Measurements from ENCODE around the gene OTUB1.

OTUB1 gene

DNA sequence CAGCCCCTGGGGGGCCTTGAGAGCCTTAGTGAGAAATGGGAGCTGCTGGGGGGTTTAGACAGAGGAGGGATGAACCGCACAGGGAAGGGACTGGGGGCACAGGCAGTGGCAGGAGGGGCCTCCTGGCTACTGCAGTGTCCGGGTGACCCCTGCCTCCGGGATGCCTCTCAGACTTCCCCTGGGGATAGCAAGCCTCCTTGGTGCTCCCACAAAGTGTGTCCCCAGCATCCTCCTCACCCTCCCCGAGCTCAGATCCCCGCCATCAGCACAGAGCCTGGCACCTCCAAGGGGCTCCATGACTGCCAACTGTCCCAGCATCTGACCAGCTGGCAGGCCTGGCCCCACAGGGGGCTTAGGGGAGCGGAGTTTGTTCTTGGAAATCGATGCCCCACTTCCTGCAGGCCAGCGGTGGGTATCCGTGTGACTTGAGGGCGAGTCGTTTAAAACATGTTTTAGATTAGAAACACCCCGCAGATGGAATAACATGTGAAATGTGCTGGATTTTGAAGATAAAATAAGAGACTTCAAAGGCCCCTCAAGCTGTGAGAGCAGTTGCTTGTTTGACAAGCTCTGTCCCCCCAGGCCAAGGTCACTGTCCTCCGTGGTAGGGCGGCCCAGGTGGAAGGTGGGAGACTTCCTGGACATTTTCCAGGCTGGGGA is 36.0 kb downstream of the OTUB1 start:
- DNase-seq (ENCODE audit: low read depth in 2 of 2): no peak

DNA sequence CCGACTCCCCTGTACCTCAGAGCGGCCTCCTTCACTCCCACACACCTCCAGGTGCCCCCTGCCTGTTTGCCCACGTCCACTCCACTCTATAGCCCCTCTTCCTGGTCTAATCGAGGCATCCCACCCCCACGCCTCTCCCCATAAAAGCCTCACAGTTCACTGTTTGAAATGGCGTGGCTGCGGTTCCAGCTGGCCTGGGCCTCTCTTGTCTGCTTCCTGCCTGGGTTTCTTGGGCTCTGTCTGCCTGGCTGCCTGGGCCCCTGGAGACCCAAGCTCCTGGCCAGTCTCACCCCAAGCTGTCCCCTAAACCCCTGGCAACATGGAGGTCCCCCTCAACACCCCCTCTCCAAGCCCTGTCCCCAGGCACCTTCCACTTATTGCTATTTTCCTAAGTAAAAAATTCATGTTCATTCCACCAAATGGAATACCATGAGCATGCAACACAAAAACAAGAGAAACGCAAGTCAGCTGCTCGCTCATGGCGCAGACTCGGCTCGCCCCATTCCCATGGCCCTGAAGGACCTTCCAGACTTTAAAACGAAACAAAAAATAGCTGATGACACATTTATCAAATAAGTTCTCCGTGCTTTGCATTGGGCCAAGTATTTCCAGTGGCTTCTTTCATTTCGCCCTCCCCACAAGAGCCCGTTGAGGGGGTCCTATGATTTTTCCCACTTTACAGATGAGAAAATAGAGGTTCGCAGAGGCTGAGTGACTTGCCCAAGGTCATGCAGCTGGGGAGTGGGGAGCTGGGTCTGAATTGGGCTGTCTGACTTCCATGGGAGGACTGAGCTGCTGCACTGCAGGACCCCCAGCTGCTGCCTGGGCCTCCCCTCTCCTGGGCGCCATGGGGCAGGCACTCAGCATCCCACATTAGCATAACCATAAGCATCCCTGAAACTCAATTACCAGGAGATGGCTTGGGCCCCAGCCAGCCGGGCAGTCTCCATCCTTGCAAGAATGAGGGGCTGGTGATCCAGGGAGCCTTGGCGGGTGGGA is 37.8 kb downstream of the OTUB1 start:
- no peak for DNase-seq (ENCODE audit: low read depth in 2 of 2)

DNA sequence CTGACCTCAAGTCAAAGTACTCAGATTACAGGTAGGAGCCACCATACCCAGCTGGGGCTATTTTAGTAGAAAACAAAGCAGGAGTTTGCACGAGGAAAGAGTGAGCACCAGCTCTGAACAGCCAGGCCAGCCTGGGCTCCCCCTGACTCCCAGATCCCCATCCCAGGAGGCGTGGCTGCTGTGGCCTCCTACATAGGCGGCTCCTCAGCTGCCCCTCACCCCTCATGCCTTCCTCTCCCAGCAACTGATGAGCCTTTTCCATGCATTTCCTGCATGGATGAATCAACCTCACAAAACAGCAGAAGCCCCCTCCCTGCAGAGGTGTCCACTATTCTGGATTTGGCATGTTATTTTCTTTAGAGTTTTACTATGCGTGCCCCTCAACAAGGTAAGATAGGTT is 39.0 kb downstream of the OTUB1 start:
- DNase-seq (ENCODE audit: low read depth in 2 of 2): no peak

DNA sequence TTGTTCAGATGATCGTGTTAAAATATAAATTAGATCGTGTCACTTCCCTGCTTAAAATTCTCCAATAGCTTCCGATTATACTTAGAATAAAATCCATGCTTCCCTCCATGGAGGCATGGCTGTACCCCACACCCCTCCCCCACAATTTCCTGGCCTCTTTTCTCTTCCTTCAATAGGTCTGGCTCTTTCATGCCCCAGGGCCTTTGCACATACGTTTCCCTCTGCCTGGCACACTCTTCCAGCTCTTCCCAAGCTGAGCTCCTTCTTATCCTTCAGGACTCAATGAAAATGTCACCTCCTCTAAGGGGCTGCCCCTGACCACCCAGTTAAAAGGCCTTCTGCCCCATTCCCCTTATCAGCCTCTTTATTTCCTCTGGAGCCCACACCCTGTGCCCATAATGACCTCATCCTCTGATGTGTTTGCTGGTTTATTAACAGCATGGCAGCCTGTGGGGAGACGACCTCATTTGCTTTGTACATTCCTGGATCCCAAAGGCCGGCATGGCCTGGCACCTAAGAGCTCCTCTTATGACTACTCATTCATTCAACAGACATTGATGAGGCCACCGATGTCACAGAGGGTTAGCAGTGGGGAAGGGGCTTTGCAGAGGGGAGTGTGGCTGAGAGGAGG is 40.5 kb downstream of the OTUB1 start:
- no peak for DNase-seq (ENCODE audit: low read depth in 2 of 2)

DNA sequence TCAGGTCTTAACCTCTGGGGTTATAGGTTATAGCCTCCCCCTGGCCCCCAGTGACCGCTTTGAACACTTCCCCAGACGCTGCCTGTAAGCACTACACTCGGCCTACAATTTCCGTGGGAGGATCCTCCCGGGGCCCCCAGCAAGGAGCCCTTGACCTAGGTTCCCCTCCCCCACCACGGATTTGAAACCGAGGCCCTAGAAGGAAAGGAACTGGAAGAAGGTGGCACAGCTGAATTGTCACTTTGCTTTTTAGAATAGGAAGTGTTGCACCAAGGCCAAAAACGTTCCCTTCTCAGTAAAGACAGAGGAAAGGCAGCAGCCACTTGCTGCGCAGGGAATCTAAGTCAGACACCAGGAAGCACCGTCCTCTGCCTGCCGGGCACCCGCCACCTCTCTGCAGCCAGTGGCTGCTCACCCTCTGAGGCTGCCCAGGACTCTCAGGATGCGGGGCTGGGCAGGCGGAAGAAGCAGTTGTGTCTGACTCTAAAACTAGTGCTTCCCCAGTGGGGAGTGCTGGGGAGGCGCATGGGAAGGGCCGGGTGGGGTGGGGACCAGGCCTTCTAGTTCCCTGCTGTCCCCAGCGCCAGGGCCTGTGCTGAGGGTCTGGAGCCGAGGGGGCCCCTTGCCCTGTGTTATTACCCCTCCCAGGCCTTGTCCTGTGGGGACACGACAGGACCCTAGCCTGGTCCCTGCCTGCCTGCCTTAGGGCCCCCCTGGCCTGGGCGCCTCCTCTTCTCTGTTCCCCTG is 41.6 kb downstream of the OTUB1 start:
- no peak for DNase-seq (ENCODE audit: low read depth in 2 of 2)

DNA sequence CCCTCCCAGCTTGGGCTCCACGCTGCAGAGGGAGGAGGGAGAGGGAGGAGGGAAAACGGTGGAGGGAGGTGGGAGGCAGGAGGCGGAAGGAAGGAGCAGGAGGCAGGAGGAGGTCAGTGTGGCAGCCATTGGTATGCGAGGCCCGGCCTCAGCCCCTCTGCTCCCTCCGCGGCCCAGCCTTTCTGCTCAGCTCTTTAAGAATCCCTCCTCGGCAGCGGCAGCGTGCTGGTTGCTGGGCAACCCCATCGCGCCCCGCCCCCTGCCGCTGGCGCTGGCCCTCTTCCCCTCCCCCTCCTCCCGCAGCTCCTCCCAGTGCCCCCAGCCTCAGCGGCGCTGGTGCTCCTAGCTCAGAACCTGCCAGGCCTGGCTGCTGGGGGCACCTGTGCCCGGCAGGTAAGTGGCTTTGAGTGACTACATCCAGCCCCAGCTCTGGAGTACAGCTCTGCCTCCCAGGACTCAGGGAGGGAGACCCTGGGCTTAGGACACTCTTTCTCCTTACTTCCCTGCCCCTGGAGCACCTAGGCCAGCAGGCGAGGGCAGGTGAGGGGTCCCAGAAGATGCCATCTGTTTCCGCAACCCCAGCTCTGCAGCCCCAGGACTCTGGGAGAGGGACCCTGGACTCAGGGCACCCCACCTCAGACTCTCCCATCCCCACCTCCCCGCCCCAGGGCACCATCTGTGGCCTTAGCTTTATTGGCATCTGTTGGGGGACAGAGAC is 42.3 kb downstream of the OTUB1 start:
- DNase-seq (ENCODE audit: low read depth in 2 of 2): no peak

DNA sequence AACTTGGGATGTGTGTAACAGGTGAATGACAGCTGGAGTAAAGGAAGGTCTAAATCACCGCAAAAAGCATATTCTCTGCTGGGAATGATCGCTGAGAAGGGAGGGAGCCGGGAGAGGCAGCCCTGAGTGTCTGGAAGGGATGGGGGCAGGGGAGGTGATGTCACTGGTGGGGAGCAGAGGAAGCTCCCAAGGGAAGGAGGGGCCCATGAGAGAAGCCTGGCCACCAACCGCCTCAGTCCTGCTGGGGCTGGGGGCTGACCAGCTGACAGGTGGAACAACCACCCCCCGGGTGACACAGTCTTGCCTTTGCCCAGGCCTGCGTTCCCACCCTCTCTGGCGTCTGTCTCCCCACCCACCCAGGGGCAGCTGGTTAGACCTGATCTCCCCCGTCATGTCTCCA is 43.5 kb downstream of the OTUB1 start:
- no peak for DNase-seq (ENCODE audit: low read depth in 2 of 2)

DNA sequence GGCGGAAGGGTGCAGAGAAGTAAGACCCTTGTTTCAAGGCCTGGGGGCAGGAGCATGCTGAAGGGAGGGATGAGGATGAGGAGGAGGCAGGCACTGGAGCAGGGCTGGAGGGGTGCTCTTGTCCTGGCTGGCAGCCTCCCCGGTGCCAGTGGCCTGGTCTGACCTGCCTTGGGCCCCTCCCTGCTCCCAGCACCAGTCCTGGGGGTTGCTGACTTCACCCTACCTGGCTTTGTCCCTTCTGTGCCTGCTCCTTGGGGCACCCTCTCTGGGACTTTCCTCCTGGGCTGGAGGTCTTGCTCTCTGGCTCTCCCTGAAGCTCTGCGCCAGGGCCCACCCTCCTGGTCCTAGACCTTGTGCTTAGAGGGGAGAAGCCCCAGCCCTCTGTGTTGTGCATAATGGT is 44.8 kb downstream of the OTUB1 start:
- no peak for DNase-seq (ENCODE audit: low read depth in 2 of 2)

DNA sequence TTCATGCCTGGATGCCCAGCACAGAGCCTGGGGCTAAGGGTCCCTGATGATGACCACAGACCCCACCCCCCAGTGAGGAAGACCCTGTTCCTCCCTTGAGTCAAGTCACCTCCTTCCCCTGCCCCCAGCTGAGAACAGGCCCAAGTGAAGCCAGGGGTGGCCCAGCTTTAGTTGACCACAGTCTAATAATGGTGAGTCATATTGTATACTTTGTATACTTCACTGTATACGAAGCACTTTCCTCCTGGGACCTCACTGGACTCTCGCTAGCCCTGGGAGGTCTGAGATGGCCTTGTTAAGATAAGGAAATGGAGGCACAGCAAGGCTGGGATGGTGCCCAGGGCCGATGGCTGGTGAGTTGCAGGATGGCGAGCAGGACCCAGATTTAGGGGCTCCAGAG is 45.8 kb downstream of the OTUB1 start:
- DNase-seq (ENCODE audit: low read depth in 2 of 2): no peak

DNA sequence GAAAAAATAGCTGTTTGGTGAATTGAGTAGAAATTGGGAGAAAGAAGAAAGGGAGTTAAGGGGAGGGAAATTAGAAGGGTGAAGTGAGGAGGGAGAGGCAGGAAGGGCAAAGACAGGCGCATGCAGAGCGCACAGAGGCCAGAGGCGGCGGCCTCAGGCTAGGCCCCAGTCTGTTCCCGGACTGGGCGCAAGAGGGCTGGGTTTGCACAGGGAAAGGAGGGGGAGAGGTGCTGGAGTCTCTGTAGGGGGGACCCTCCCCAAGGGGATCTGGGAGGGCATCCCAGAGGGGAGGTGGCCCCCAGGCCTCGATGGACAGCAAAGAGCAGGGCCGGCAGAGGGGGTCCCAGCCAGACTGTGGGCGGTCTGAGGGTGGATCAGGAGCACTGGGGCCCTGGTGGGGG is 48.2 kb downstream of the OTUB1 start:
- DNase-seq (ENCODE audit: low read depth in 2 of 2): no peak

DNA sequence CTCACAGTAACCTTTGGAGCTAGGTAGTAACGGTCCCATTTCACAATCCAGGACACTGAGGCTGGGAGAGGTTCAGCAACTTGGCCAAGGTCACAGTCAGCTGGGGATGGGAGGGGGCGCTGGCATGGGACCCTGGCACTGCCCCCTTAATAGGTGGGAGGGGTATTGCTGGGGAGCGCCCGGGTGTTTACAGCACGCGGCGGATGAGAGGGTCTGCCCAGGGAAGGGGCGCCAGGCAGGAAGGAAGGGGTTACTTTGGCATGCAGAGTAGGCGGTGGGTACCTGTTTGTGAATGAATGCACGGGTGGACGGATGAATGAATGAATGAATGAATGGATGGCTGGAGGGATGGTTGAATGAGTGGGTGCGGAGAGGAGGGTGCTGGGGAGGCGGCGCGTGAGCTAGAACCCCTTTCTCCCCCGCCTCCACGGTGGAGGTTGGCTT is 48.9 kb downstream of the OTUB1 start:
- DNase-seq (ENCODE audit: low read depth in 2 of 2): no peak

DNA sequence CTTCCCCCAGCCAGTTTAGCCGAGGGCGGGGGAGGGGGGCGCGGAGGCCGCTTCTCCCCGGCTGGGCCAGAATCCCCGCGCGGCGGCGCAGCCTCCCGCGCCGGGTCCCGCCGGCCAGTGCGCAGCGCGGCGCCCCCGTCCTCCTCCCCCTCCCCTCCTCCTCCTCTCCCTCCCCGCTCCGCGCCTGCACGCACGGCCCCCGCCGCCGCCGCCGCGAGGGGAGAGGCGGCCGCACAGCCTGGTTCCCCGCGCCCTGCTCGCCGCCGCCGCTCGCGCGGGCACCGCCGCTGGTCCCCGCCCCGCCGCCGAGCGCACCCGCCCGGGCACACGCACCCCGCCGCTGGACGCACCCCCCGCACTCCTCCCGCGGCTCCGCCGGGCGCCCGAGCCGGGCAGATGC is 49.3 kb downstream of the OTUB1 start, which contains the start of gene FLRT1:
Gene FLRT1, plus strand, starts transcription at position 356 of the 400 bp plus-strand sequence. CDS start 80,337 bp downstream, outside the sequence.
- no peak for DNase-seq (ENCODE audit: low read depth in 2 of 2)

DNA sequence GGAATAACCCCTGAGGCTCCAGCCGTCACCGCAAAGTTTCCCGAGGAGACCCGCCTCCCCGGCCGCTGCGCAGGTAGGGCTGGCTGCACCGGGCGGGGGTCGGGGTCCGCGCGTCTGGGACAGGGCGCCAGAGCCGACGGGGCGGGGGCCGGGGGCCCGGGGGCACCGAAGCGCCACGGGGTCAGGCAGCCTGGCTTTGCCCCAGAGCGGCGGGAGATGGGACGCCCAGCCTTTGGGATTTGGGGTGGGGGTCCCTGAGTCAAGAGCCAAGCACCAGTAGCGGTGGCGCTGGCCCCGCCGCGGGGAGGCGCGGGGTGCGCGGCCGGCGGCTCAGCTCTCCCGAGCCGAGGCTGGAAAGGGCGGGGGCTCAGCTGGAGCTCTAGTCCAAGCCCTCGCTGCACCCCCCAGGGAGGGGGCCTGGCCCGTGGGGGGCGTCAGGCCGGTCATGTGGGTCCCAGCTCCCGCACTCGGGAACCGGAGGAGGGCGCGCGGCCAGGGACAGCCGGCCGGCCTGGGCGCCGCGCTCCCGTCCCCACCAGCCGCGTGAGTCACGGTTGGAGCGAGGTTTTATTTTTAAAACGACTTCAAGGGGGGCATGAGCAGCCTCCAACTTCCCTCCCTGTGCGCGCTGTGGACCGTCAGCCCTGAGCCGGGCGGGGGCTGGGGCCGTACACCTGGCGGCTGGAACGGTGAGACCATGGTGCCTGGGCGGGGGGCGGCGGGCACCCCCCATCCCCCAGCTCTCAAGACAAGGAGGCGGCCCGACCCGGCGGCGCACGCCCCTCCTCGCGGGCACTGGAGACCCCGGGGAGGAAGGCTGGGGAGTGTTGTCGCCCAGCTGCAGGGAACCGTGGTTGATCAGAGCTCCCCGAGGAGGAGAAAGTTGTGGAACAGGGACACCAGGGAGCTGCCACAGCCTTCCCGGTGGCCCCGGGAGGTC is 50.1 kb downstream of the OTUB1 start:
- DNase-seq (ENCODE audit: low read depth in 2 of 2): no peak

DNA sequence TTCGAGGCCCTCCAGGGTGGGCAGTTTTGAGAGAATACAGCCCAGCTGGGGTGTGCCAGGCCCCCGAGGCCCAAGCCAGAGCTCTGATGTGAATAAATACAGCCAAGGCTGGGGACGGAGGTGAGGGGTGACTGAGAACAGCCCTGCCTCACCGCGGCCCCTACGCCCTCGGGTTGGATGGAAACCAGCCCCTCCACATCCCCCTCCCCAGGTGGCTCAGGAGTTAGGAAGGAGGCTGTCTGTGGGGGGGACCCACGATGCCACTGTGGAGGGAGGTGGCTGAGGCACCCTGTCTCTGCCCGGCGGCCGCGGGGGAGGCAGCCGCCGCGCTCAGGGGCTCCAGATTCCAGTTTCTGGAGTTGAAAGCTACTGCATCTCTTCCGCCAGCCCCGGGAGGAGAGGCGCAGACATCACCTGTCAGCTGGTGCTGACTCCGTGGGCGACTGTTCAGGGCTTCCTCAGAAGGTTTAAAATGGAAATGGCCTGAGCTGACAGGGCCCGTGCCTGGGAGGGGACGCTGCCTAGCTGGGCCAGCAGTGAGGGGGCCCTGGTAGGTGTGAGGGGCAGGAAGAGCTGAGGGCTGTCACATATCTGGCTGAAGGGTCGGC is 50.9 kb downstream of the OTUB1 start:
- DNase-seq (ENCODE audit: low read depth in 2 of 2): no peak

DNA sequence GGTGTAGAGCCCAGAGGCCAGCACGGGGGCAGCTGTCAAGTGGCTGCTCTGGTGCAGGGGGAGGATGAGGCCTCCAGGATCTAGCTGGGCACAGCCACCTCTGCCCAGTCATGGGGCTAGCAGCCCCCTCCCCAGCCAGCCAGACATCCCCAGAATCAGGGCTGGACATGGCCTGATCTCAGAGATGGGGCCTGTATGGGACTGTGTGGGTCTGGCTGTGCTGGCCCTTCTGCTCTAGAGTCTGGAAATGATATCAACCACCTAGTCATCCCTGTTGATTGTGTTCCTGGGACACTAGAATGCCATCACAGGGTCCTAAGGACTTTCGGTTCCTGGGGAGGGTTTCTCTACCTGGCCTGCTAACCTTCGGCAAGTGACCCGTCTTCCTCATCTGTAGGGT is 52.3 kb downstream of the OTUB1 start:
- DNase-seq (ENCODE audit: low read depth in 2 of 2): no peak

DNA sequence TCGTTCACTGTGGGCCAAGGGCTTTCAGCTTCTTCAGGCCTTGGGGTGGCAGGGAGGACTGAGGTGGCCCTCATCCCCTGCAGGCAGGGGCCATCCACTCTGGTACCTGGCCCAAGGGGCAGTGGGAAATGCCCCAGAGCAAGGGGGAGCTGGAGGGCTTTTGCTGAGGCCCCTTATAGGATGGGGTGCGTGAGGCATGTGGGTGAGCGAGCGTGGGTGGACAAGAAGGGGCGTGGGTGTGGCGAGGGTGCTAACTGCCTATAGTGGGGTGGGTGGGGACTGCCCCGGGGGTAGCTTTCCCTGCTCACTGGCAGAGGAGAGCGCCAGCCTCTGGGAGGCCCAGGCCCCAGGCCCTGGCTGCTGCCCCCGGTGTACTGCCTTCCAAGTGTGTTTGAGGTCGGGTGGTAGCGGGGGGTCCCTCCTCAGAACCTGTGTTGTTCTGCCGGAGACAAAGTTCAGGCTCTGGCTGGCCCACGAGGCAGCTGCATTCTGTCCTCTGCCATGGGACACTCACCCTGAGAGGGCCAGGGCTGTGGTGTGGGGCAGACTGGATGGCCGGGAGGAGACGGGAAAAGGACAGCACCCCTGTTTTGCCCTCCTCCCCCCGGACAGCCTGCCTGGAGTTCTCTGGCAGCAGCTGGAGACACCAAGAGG is 52.9 kb downstream of the OTUB1 start:
- no peak for DNase-seq (ENCODE audit: low read depth in 2 of 2)

DNA sequence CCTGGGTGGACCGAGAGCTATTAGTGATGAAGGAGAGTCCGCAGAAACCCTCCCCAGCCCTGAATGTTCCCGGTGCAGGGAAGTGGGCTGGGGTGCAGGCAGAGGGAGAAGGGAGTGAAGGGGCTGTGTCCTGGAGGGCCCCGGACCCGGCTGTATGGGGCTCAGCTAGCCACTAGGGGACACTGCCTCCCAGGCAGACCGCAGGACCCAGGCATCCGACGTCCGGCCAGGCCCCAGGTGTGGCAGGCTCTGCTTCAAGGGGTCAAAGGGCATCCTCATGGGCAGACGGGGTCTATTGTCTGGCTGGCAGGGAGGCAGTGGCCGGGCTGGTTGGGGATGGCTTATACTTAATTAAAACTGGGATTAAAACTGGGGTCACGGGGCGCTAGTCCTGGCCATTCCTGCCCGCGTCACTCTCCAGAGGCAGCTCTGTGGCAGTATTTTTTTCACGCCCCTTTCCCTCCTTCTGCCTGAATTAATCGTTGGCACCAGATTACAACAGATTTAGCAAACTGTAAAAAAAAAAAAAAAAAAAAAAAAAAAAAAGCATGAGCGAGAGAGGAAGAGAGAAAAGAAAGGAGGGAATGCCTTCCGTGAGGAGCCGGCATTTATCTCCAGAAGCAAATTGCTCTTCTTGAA is 54.6 kb downstream of the OTUB1 start:
- no peak for DNase-seq (ENCODE audit: low read depth in 2 of 2)

DNA sequence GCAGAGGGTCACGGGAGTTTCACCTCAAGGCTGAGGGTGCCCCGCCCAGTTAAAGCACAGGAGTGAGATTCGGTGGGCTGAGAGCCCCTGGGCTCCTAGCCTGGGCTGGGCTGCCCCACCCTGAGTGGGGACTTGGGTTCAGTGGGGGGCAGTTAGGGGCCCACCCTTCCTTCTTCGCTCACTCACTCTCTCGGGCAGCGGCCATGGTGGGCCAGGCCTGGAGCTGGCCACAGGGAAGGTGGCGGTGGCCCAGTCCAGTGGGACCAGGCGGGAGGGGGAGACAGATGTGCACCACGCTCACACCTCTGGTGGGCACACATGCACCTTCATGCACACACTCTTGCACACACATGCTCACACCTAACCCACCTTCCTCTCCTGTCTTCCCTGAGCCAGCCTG is 55.6 kb downstream of the OTUB1 start:
- DNase-seq (ENCODE audit: low read depth in 2 of 2): no peak

DNA sequence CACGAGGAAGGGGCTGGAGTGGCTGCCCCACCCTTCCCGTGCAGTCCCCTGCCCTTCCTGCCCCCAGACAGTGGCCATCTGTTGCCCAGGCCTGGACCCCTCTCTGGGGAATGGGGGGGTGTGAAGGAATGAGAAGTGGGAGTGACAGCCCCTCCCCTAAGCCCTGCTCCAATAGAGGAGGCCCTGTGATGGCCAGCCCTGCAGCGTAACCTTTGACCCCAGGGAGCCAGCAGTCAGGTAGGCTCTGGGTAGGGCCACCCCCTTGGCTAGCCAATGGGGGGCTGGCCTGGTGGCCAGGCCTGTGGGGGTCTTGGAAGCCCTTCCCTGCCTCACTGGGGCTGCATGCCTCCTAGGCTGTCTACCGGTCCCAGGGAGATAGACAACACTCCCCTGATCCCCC is 56.1 kb downstream of the OTUB1 start:
- no peak for DNase-seq (ENCODE audit: low read depth in 2 of 2)
